GM12878 (cell line): ENCODE data around the gene TPCN2. TPM values are rescaled to one million over a fixed set of nuclear protein-coding genes. Genes with fewer than 3 reads are reported as not detected.
A peak's percentile ranks its signal among the peaks of the same experiment; 100 is the strongest.

Experiments used
- ATAC-seq: fragments of 200-7000 bp; cut with Tn5 transposase; 3 replicates; pipeline ENCODE4 v1.9.1; 2020; ENCODE audit warnings: mild to moderate bottlenecking, moderate library complexity
- BruUV-seq: library from RNA; stranded (reverse); fragments of 400-500 nt; replicated peaks from 2 replicates; lab custom pipeline; 2021; lab: Mats Ljungman, UMichigan
- CTCF ChIA-PET: fragments of 300-600 bp; sonication (Branson Sonifier 250); formaldehyde crosslinking; extraction: SDS; loops from one replicate; lab custom pipeline; 2021; ENCODE audit warnings: inconsistent platforms; lab: Yijun Ruan, JAX
- POLR2A ChIA-PET: fragments of 350-600 bp; formaldehyde crosslinking; extraction: SDS; loops from one replicate; lab custom pipeline; 2021; ENCODE audit warnings: inconsistent platforms; lab: Charles Lee
- RAD21 ChIA-PET: fragments of 300-600 bp; sonication (Branson Sonifier 250); formaldehyde crosslinking; loops from one replicate; lab custom pipeline; 2023; ENCODE audit warnings: antibody characterized with exemption; ENCODE audit not compliant: unreplicated experiment; lab: Charles Lee
- SMC1A ChIA-PET: fragments of 300-600 bp; sonication (Branson Sonifier 250); formaldehyde crosslinking; loops from one replicate; lab custom pipeline; 2023; ENCODE audit not compliant: unreplicated experiment, uncharacterized antibody; lab: Charles Lee
- DNase-seq: peaks from one replicate; pipeline ENCODE4 v3.0.0-alpha.2; 2011; ENCODE audit warnings: low read depth, low spot score
- FAIRE-seq: peaks from 3 replicates; lab custom pipeline; 2011; peaks lifted over from hg19 to GRCh38; lab: Jason Lieb, UNC
- H2AFZ ChIP-seq: 2 replicates; pipeline ENCODE4 v1.6.0; 2011; ENCODE audit warnings: low read depth, low read length, control low read depth; ENCODE audit not compliant: control insufficient read depth
- H3K27ac ChIP-seq: 2 replicates; pipeline ENCODE4 v1.5.1; 2011; ENCODE audit warnings: control low read depth; ENCODE audit not compliant: control insufficient read depth, insufficient read depth
- H3K27me3 ChIP-seq, 2 experiments: replicated peaks in 1 of 2; 2 replicates each; pipeline versions ENCODE4 v1.6.0 to v1.6.1; 2011; ENCODE audit warnings: low read length in 1 of 2; ENCODE audit not compliant: control insufficient read depth in 2 of 2, insufficient read depth in 2 of 2
- H3K36me3 ChIP-seq, 2 experiments: 2 replicates each; pipeline ENCODE4 v1.5.1; 2011; ENCODE audit warnings: low read length in 1 of 2; ENCODE audit not compliant: control insufficient read depth in 2 of 2, insufficient read depth in 2 of 2
- H3K4me1 ChIP-seq: 2 replicates; pipeline ENCODE4 v1.6.1; 2011; ENCODE audit warnings: mild to moderate bottlenecking, low read length, moderate library complexity, mixed read lengths; ENCODE audit not compliant: control insufficient read depth, insufficient read depth
- H3K4me2 ChIP-seq: 2 replicates; pipeline ENCODE4 v1.6.0; 2011; ENCODE audit warnings: control low read depth; ENCODE audit not compliant: control insufficient read depth, insufficient read depth
- H3K4me3 ChIP-seq: fragments of 200-600 bp; sonication (generic); 2 replicates; pipeline ENCODE4 v1.5.1; 2016
- H3K79me2 ChIP-seq: 2 replicates; pipeline ENCODE4 v1.6.0; 2011; ENCODE audit warnings: low read length; ENCODE audit not compliant: control insufficient read depth, insufficient read depth
- H3K9ac ChIP-seq: 2 replicates; pipeline ENCODE4 v1.8.0; 2011; ENCODE audit warnings: low read length, control low read depth, mixed read lengths; ENCODE audit not compliant: control insufficient read depth, insufficient read depth
- H3K9me3 ChIP-seq: replicated peaks from 3 replicates; pipeline ENCODE4 v1.5.1; 2011; ENCODE audit warnings: mild to moderate bottlenecking, low read length; ENCODE audit not compliant: control insufficient read depth, insufficient read depth
- H4K20me1 ChIP-seq: 2 replicates; pipeline ENCODE4 v1.6.0; 2011; ENCODE audit not compliant: control insufficient read depth, insufficient read depth
- BHLHE40 ChIP-seq, 2 experiments: fragments of 450-650 bp in 1 of 2; IDR thresholded peaks; 2 replicates each; pipeline ENCODE4 v1.6.1; 2011 to 2017; ENCODE audit warnings: low read depth in 2 of 2, borderline replicate concordance in 1 of 2, improper control_type of control experiment in 1 of 2, low read length in 1 of 2, mild to moderate bottlenecking in 1 of 2
- HCFC1 ChIP-seq: fragments of 150-350 bp; IDR thresholded peaks from 2 replicates; pipeline ENCODE4 v1.6.1; 2014; ENCODE audit warnings: low read length
- NFYB ChIP-seq: IDR thresholded peaks from 2 replicates; pipeline ENCODE4 v1.6.1; 2011; ENCODE audit warnings: low read depth, mild to moderate bottlenecking, low read length, improper control_type of control experiment, moderate library complexity; ENCODE audit not compliant: insufficient read depth
- PBX3 ChIP-seq: IDR thresholded peaks from 2 replicates; pipeline ENCODE4 v1.6.1; 2011; ENCODE audit warnings: mild to moderate bottlenecking, low read depth, low read length, moderate library complexity; ENCODE audit not compliant: insufficient replicate concordance
- RELB ChIP-seq: fragments of 450-650 bp; IDR thresholded peaks from 2 replicates; pipeline ENCODE4 v1.6.1; 2017; ENCODE audit warnings: low read depth, mild to moderate bottlenecking, moderate library complexity
- SIX5 ChIP-seq: IDR thresholded peaks from 2 replicates; pipeline ENCODE4 v1.6.1; 2011; ENCODE audit warnings: mild to moderate bottlenecking, low read depth, low read length, moderate library complexity; ENCODE audit not compliant: severe bottlenecking
- SMC3 ChIP-seq: IDR thresholded peaks from 2 replicates; pipeline ENCODE4 v1.6.1; 2011; ENCODE audit warnings: low read length, improper control_type of control experiment, borderline replicate concordance
- YY1 ChIP-seq: IDR thresholded peaks from 2 replicates; pipeline ENCODE4 v1.6.1; 2011; ENCODE audit warnings: low read depth, mild to moderate bottlenecking, low read length
- WGBS: methylation state at CpG from one replicate; pipeline ENCODE4 v1.1.6; 2016; ENCODE audit warnings: low lambda C conversion rate; ENCODE audit not compliant: insufficient replicate concordance, insufficient coverage; ENCODE audit errors: missing lambda C conversion rate; 5-methylcytosine and 5-hydroxymethylcytosine counted together
- in situ Hi-C: fragments of 300-500 bp; cut with MboI; formaldehyde crosslinking; loops from 9 replicates; pipeline ENCODE4 v1.14.3; 2018; ENCODE audit warnings: mixed read lengths
- intact Hi-C: fragments of 100-400 bp; cut with micrococcal nuclease; formaldehyde crosslinking; loops from one replicate; pipeline ENCODE4 v1.14.2; 2022; ENCODE audit not compliant: unreplicated experiment
- polyA plus RNA-seq, 11 experiments: library from polyadenylated mRNA; depleted of rRNA in 4 of 11; unstranded in 6 of 11; stranded (reverse) in 5 of 11; fragments of >200 nt; fragmentation: Nextera tagmentation in 4 of 11; fragmentation: Illumina TruSeq in 1 of 11; extraction: Ambion mirVana in 4 of 11; extraction: Trizol in 1 of 11; gene quantifications; 1 replicate in 1 of 11; 2 replicates in 10 of 11; pipeline versions ENCODE4 v1.2.1 to v1.2.3, GENCODE V29; 2011 to 2016; ENCODE audit warnings: inconsistent platforms in 2 of 11, missing spikeins in 2 of 11, low read depth in 1 of 11
- total RNA-seq, 4 experiments: library from RNA; depleted of rRNA in 3 of 4; stranded (reverse); fragments of >200 nt in 3 of 4; fragmentation: Illumina TruSeq in 1 of 4; extraction: Trizol in 1 of 4; gene quantifications; 2 replicates each; pipeline versions ENCODE4 v1.2.1 to v1.2.3, GENCODE V29; 2013 to 2021

The TPCN2 gene
- total and polyA plus RNA-seq, 10 of the 15 experiments (the other 5 are each of a cell fraction or from before 2014, with no cell fraction given), result 1.7 to 18.4 (median 8.4) TPM

- WGBS, result 62% methylated on average over 6 of the region's 6 CpGs
- no peak overlapping the region for H3K9ac ChIP-seq
- ChIA-PET CTCF (no interaction called here), POLR2A (interaction anchor here (1.6 kb wide), 1 partner anchor 15 kb away, joined by 8 read pairs; the partner anchor contains the start of gene SMIM38), RAD21 (no interaction called here), SMC1A (interaction anchor here (0.7 kb wide), 1 partner anchor 25 kb away, joined by 3 read pairs; no protein-coding TSS in a partner anchor)
- H3K4me3 ChIP-seq, result no peak overlapping the region
- ATAC-seq, result no peak
- intact Hi-C loops (no loop called here), in situ Hi-C loops (no loop called here)
- TF ChIP-seq SMC3, result no peak
- peak in 1 of 2 experiments; percentile 20; a peak in 1 of 4 replicates for TF ChIP-seq BHLHE40 (IDR thresholded peaks at IDR 0.05; ENCODE audit: borderline replicate concordance in 1 of 2, low read depth in 2 of 2, low read length in 1 of 2)
- BruUV-seq, result no TSS peak
- H2AFZ ChIP-seq, result no peak overlapping the region
- H3K79me2 ChIP-seq, result no peaks in the 10 kb centered on the region
- no peak overlapping the region for H3K27ac ChIP-seq
- no peaks in the 10 kb centered on the region for H4K20me1 ChIP-seq
- peaks cover 11% of the 10 kb centered on the region for H3K4me1 ChIP-seq
- no peak for DNase-seq
- H3K9me3 ChIP-seq, result peaks cover 4% of the 10 kb centered on the region
- no peaks in the 10 kb centered on the region for H3K27me3 ChIP-seq
- H3K36me3 ChIP-seq, result no peaks in the 10 kb centered on the region
- H3K4me2 ChIP-seq, result no peak overlapping the region
- no peak for FAIRE-seq
Measured at GRCh38 chr11:69171476-69172240, 122.9 kb downstream of the TPCN2 start.

GRCh38 chr11:69172674-69173073 lies 123.9 kb downstream of the TPCN2 start:
- CTCF ChIA-PET, result no interaction called here
- intact Hi-C loops, result no loop called here

More at GRCh38 chr11:69172674-69173073, 123.9 kb downstream of the TPCN2 start:
- Histone ChIP-seq H3K9me3 (peaks cover 4% of the 10 kb centered on the region), H2AFZ (peak overlapping the region; percentile 28; the same call in 1 of the 2 replicates), H3K9ac (no peak overlapping the region), H3K4me1 (peaks cover 1% of the 10 kb centered on the region), H3K4me2 (no peak overlapping the region), H3K79me2 (no peaks in the 10 kb centered on the region), H3K4me3 (no peak overlapping the region), H3K27ac (no peak overlapping the region), H3K36me3 (no peaks in the 10 kb centered on the region), H4K20me1 (no peaks in the 10 kb centered on the region), H3K27me3 (no peaks in the 10 kb centered on the region)
- ChIA-PET SMC1A (interaction anchor here (1.9 kb wide), 1 partner anchor 12 kb away, joined by 4 read pairs; no protein-coding TSS in a partner anchor), RAD21 (no interaction called here), POLR2A (no interaction called here)
- peak; percentile 67 for TF ChIP-seq SIX5
- no peak for TF ChIP-seq RELB
- peak; percentile 68 for TF ChIP-seq HCFC1
- TF ChIP-seq PBX3, result no peak
- 0 out of 2 replicates have a peak, but pooled peaks have one; percentile 25 for TF ChIP-seq NFYB
- peak; percentile 59; the same call in 1 of the 2 replicates for TF ChIP-seq YY1
- no peak for DNase-seq
- in situ Hi-C loops, result no loop called here
- no TSS peak for BruUV-seq
- peak; percentile 69 for ATAC-seq
- WGBS, result 0% methylated on average over 1 of the region's 1 CpG
- FAIRE-seq, result no peak
